HG03469 (cell line): ENCODE results near the gene UPK3B.
"Not testable (repeated sequence)": the region's sequence is repeated elsewhere in the genome, so short reads cannot be mapped to it uniquely, and the experiment has no call there.

Experiments used
- ATAC-seq: cut with Tn5 transposase; IDR thresholded peaks from one replicate; pipeline ENCODE4 v1.9.1; 2021; ENCODE audit warnings: mild to moderate bottlenecking, moderate library complexity, moderate number of reproducible peaks; ENCODE audit not compliant: unreplicated experiment

UPK3B gene

GRCh38 chr7:76487969-76488368 is 22.4 kb upstream of the UPK3B start:
- ATAC-seq, result not testable (repeated sequence)

- not testable (repeated sequence) for ATAC-seq
Observed at GRCh38 chr7:76492139-76492538, 18.2 kb upstream of the UPK3B start.

GRCh38 chr7:76495717-76496116 is 14.6 kb upstream of the UPK3B start:
- ATAC-seq, result not testable (repeated sequence)

- ATAC-seq, result not testable (repeated sequence)
Observed at GRCh38 chr7:76497918-76498582, 12.3 kb upstream of the UPK3B start.

- ATAC-seq, result not testable (repeated sequence)
Observed at GRCh38 chr7:76498583-76499200, 11.7 kb upstream of the UPK3B start.

GRCh38 chr7:76499201-76499923 is 11.0 kb upstream of the UPK3B start:
- ATAC-seq, result not testable (repeated sequence)

GRCh38 chr7:76499924-76500241 is 10.5 kb upstream of the UPK3B start:
- not testable (repeated sequence) for ATAC-seq

- ATAC-seq, result not testable (repeated sequence)
Observed at GRCh38 chr7:76502224-76502623, 8.1 kb upstream of the UPK3B start.

GRCh38 chr7:76502836-76503235 is 7.5 kb upstream of the UPK3B start:
- not testable (repeated sequence) for ATAC-seq

- ATAC-seq, result not testable (repeated sequence)
Observed at GRCh38 chr7:76503244-76503643, 7.1 kb upstream of the UPK3B start.

- not testable (repeated sequence) for ATAC-seq
Observed at GRCh38 chr7:76504351-76505167, 5.8 kb upstream of the UPK3B start.

GRCh38 chr7:76505168-76506080 is 4.9 kb upstream of the UPK3B start:
- ATAC-seq, result no peak

- ATAC-seq, result no peak
Observed at GRCh38 chr7:76506081-76506440, 4.3 kb upstream of the UPK3B start.

GRCh38 chr7:76506643-76507042 is 3.7 kb upstream of the UPK3B start:
- ATAC-seq, result not testable (repeated sequence)

GRCh38 chr7:76507723-76508406 is 2.5 kb upstream of the UPK3B start:
- ATAC-seq, result no peak

- ATAC-seq, result not testable (repeated sequence)
Observed at GRCh38 chr7:76511200-76511910, 1.0 kb downstream of the UPK3B start.

- not testable (repeated sequence) for ATAC-seq
Observed at GRCh38 chr7:76511911-76512885, 1.8 kb downstream of the UPK3B start.
